Fibroblast of lung (primary cell): ENCODE results near the gene CDH24. TPM values are rescaled to one million over a fixed set of nuclear protein-coding genes. Genes with fewer than 3 reads are reported as not detected.

ENCODE experiments used
- DNase-seq, 2 donors: peaks; one replicate each; pipeline versions ENCODE4 v3.0.0 to v3.0.0-alpha.2; 2010; ENCODE audit warnings: low read depth in 2 of 2
- H2AFZ ChIP-seq: 2 replicates; pipeline ENCODE4 v1.5.1; 2012; ENCODE audit warnings: low read length, control low read depth, inconsistent platforms
- H3K27ac ChIP-seq: 2 replicates; pipeline ENCODE4 v1.5.1; 2011; ENCODE audit warnings: low read length, control low read depth; ENCODE audit not compliant: insufficient read depth
- H3K27me3 ChIP-seq: 2 replicates; pipeline ENCODE4 v1.5.1; 2011; ENCODE audit warnings: mild to moderate bottlenecking, low read length; ENCODE audit not compliant: control insufficient read depth, insufficient read depth
- H3K36me3 ChIP-seq: 2 replicates; pipeline ENCODE4 v1.5.1; 2011; ENCODE audit warnings: low read length; ENCODE audit not compliant: control insufficient read depth, insufficient read depth
- H3K4me1 ChIP-seq: 2 replicates; pipeline ENCODE4 v1.5.1; 2011; ENCODE audit warnings: low read length; ENCODE audit not compliant: control insufficient read depth, insufficient read depth; ENCODE audit errors: extremely low read depth
- H3K4me2 ChIP-seq: 2 replicates; pipeline ENCODE4 v1.5.1; 2011; ENCODE audit warnings: low read length, control low read depth; ENCODE audit not compliant: insufficient read depth; ENCODE audit errors: extremely low read depth
- H3K4me3 ChIP-seq, 4 experiments: fragments of 200-600 bp in 1 of 4; sonication (generic) in 1 of 4; replicated peaks in 1 of 4; 2 replicates each; pipeline ENCODE4 v1.5.1; 2011 to 2016; ENCODE audit warnings: low read length in 4 of 4, low read depth in 3 of 4, mild to moderate bottlenecking in 3 of 4, control low read depth in 2 of 4, inconsistent platforms in 1 of 4, mixed read lengths in 1 of 4; ENCODE audit not compliant: insufficient read depth in 1 of 4; ENCODE audit errors: control extremely low read depth in 1 of 4
- H3K79me2 ChIP-seq: 2 replicates; pipeline ENCODE4 v1.5.1; 2012; ENCODE audit warnings: mild to moderate bottlenecking, low read length, inconsistent platforms; ENCODE audit not compliant: control insufficient read depth, insufficient read depth
- H3K9ac ChIP-seq: 2 replicates; pipeline ENCODE4 v1.5.1; 2011; ENCODE audit warnings: mild to moderate bottlenecking, low read length, control low read depth; ENCODE audit not compliant: insufficient read depth
- H3K9me3 ChIP-seq: 2 replicates; pipeline ENCODE4 v1.5.1; 2012; ENCODE audit warnings: low read depth, low read length; ENCODE audit not compliant: control insufficient read depth, insufficient read depth
- H4K20me1 ChIP-seq: 2 replicates; pipeline ENCODE4 v1.5.1; 2011; ENCODE audit warnings: low read length; ENCODE audit not compliant: control insufficient read depth, insufficient read depth; ENCODE audit errors: extremely low read depth
- CTCF ChIP-seq, 2 donors: IDR thresholded peaks in 1 of 2; conservative IDR thresholded peaks in 1 of 2; 1 replicate in 1 of 2; 2 replicates in 1 of 2; pipeline ENCODE4 v1.5.1; 2011 to 2012; ENCODE audit warnings: low read length in 2 of 2, control low read depth in 1 of 2, inconsistent platforms in 1 of 2, low read depth in 1 of 2, mild to moderate bottlenecking in 1 of 2
- EZH2 ChIP-seq: IDR thresholded peaks from 2 replicates; pipeline ENCODE4 v1.5.1; 2012; ENCODE audit warnings: low read length, control low read depth, mild to moderate bottlenecking; ENCODE audit errors: missing control alignments
- polyA plus RNA-seq, 2 donors: library from polyadenylated mRNA; depleted of rRNA in 1 of 2; stranded (reverse) in 1 of 2; unstranded in 1 of 2; fragments of >200 nt; gene quantifications; 2 replicates each; pipeline ENCODE4 v1.2.1, GENCODE V29; 2011 to 2012; ENCODE audit warnings: missing spikeins in 1 of 2
- total RNA-seq: library from RNA; depleted of rRNA; stranded (reverse); fragments of >200 nt; gene quantifications from 2 replicates; pipeline ENCODE4 v1.2.1, GENCODE V29; 2014

CDH24 gene
- total and polyA plus RNA-seq, 2 donors (not counting 1 experiment from before 2014, with no cell fraction given): 5.0 to 5.6 TPM

GRCh38 chr14:23028799-23029198, 28.5 kb downstream of the CDH24 start:
- Histone ChIP-seq H3K4me1 (peaks cover 3% of the 10 kb centered on the region), H3K27me3 (no peaks in the 10 kb centered on the region), H3K36me3 (peaks cover 13% of the 10 kb centered on the region), H4K20me1 (no peaks in the 10 kb centered on the region), H3K27ac (no peak overlapping the region), H3K79me2 (peaks cover 11% of the 10 kb centered on the region), H2AFZ (no peak overlapping the region), H3K4me3 (no peak overlapping the region), H3K9ac (no peak overlapping the region), H3K4me2 (no peak overlapping the region), H3K9me3 (no peaks in the 10 kb centered on the region)
- DNase-seq: peak in 1 of 2 donors; percentile 52
- TF ChIP-seq EZH2 (no peak), CTCF (conservative IDR thresholded peaks at IDR 0.05 in 1 of 2, IDR thresholded peaks at IDR 0.05 in 1 of 2; ENCODE audit: low read depth in 1 of 2, low read length in 2 of 2) (no peak)

GRCh38 chr14:23025151-23025814, 32.0 kb downstream of the CDH24 start:
- Histone ChIP-seq H3K36me3 (peaks cover 3% of the 10 kb centered on the region), H2AFZ (no peak overlapping the region), H3K27ac (no peak overlapping the region), H3K9me3 (no peaks in the 10 kb centered on the region), H3K9ac (no peak overlapping the region), H3K79me2 (peaks cover 2% of the 10 kb centered on the region), H3K4me1 (no peaks in the 10 kb centered on the region), H3K4me3 (no peak overlapping the region), H4K20me1 (no peaks in the 10 kb centered on the region), H3K27me3 (no peaks in the 10 kb centered on the region), H3K4me2 (no peak overlapping the region)
- peak in 1 of 2 donors; percentile 14 for DNase-seq
- TF ChIP-seq CTCF (conservative IDR thresholded peaks at IDR 0.05 in 1 of 2, IDR thresholded peaks at IDR 0.05 in 1 of 2; ENCODE audit: low read depth in 1 of 2, low read length in 2 of 2) (no peak), EZH2 (no peak)

DNA sequence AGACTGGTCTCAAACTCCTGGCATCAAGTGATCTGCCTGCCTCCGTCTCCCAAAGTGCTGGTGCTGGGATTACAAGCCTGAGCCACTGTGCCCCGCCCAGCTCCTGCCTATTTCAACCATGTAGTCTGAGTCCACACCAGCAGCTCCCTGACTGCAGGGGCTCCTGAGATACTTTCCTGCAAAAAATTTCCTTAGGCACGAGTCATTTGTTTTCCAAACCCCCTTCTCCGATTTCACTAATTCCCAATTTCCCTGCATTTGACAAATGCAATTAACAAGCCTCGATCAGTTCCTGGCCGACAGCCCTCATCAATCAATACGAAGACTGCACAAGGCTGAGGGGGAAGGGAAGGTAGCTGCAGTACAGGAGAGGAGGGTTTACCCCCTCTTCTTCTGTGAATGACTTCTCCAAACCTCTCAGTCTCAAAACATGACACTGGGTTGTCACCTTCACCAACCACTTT, 32.7 kb downstream of the CDH24 start:
- Histone ChIP-seq H2AFZ (no peak overlapping the region), H3K9ac (no peak overlapping the region), H3K4me2 (no peak overlapping the region), H3K27ac (no peak overlapping the region), H3K4me1 (no peaks in the 10 kb centered on the region), H3K36me3 (peaks cover 3% of the 10 kb centered on the region), H3K4me3 (no peak overlapping the region), H3K79me2 (peaks cover 2% of the 10 kb centered on the region), H4K20me1 (no peaks in the 10 kb centered on the region), H3K9me3 (no peaks in the 10 kb centered on the region), H3K27me3 (no peaks in the 10 kb centered on the region)
- no peak for DNase-seq
- TF ChIP-seq CTCF (conservative IDR thresholded peaks at IDR 0.05 in 1 of 2, IDR thresholded peaks at IDR 0.05 in 1 of 2; ENCODE audit: low read depth in 1 of 2, low read length in 2 of 2): no peak
- no peak for TF ChIP-seq EZH2
